ENCODE measurements around the gene ABCA9.
"Not testable (repeated sequence)": the region's sequence is repeated elsewhere in the genome, so short reads cannot be mapped to it uniquely, and the experiment has no call there.

ABCA9 gene

DNA sequence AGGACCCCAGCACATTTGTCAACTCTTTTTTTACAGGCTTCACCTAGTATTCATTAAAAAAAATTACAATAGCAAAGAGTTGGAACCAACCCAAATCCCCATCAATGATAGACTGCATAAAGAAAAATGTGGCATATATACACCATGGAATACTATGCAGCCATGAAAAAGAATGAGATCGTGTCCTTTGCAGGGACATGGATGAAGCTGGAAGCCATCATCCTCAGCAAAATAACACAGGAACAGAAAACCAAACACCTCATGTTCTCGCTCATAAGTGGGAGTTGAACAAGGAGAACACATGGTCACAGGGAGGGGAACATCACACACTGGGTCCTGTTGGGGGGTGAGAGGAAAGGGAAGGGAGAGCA lies 116.9 kb downstream of the ABCA9 start:
- not testable (repeated sequence) for H3K4me3 Mint-ChIP-seq; DNase-seq; ATAC-seq (replicated peaks); H3K27ac Mint-ChIP-seq; H3K9me3 Mint-ChIP-seq; H3K27me3 Mint-ChIP-seq; H3K36me3 Mint-ChIP-seq; H3K4me1 Mint-ChIP-seq

DNA sequence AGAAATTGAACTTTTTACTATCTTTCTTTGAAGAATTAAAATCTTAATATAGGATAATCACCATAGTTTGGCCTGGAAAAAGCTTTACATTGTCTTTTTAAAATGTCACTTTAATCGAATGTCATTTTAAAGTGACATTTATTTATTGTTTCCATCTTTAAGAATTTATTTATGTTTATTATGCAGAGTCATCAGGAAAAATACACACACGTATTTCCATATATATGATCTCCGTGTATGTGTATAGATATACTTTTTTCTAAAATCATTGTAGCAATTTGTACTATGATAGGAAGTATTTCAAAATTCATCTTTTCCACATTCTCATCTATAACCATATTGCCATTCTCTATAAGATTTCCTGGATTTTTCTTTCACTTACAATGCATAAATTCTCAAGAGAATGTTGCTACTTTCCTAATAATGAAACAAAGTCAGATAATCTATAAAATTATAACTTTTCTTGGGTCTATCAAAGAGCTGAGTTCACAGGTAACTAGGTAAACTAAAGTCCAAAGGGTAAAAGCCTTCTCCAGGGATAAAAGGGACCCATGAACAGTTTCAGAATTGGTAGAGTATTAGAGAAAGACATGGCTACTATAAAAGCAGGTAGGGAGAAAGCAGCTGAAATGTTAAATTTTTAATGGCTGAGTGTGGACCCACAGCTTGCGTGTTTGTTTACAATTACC lies 117.5 kb downstream of the ABCA9 start:
- DNase-seq (no peak), ATAC-seq (replicated peaks) (no peak)
- H3K4me1 Mint-ChIP-seq, result no peaks in the 10 kb centered on the region
- peaks cover 0 to 10% of the 10 kb centered on the region in 2 donors for H3K27me3 Mint-ChIP-seq
- no peaks in the 10 kb centered on the region for H3K36me3 Mint-ChIP-seq
- H3K4me3 Mint-ChIP-seq, result no peak overlapping the region
- peaks cover 3 to 5% of the 10 kb centered on the region in 2 donors for H3K9me3 Mint-ChIP-seq
- no peak overlapping the region for H3K27ac Mint-ChIP-seq

DNA sequence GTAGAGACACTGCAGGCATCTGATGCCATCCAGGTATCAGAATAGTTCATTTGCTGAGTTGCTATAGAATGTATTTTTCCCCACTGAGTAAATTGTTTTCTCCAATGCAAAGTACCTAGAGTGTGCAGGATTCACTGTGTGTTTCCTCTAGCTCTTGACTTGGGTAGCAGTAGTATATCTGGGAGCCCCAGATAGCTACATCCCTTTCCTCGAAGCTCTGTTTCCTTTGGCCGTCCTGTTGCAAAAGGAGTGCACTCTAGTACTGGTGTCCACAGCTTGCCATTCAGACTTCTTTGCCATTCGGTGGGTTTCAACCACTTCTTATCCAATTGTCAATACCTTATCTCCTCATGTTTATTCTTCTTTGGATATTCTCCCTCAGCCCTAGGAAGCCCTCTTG lies 118.3 kb downstream of the ABCA9 start:
- Mint-ChIP-seq H3K27ac (no peak overlapping the region), H3K9me3 (peaks cover 0 to 2% of the 10 kb centered on the region in 2 donors), H3K4me3 (no peak overlapping the region), H3K36me3 (no peaks in the 10 kb centered on the region), H3K4me1 (no peaks in the 10 kb centered on the region), H3K27me3 (peaks cover 0 to 10% of the 10 kb centered on the region in 2 donors)
- no peak for DNase-seq
- ATAC-seq (replicated peaks), result no peak

DNA sequence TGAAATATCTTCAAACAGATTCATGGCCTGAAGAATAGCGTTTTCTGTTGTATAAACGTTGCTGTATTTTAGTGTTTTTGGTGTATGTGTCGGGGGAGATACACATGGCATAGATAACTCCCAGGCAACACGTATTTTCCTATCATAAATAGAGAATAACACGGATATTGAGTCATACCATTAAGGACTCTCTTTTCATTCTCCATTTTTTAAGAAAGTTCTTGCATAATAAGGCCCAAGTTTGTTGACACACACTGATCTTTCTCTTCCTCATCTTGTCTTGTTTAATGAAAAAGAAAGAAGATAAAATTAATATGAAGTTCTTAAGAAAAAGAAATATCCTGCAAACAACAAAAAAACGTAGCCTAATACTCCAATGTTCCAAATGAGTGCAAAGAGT lies 119.0 kb downstream of the ABCA9 start:
- Mint-ChIP-seq H3K27me3 (peaks cover 0 to 10% of the 10 kb centered on the region in 2 donors), H3K27ac (no peak overlapping the region), H3K4me3 (no peak overlapping the region), H3K9me3 (peaks cover 0 to 2% of the 10 kb centered on the region in 2 donors), H3K4me1 (no peaks in the 10 kb centered on the region), H3K36me3 (no peaks in the 10 kb centered on the region)
- no peak for ATAC-seq (replicated peaks)
- DNase-seq, result no peak

DNA sequence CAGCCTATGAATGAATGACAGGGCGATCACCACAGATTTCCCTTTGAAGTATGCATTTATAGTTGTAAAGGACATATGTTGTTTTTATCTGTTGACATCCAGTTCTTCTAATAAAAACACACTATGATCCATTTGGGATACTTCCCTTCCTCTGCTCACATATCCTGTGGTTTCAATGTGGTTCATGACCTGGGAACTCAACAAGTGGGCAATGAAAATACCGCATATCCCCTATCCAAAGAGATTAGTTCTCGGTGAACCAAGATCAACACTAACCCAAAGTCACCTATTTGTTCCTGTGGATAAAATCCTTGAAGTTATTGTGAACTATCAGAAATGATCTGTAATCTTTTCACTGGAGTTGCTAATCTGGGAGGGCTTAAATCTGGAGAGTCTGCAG lies 121.5 kb downstream of the ABCA9 start:
- Mint-ChIP-seq H3K9me3 (peaks cover 0 to 2% of the 10 kb centered on the region in 2 donors), H3K27me3 (peaks cover 0 to 5% of the 10 kb centered on the region in 2 donors), H3K4me1 (no peaks in the 10 kb centered on the region), H3K4me3 (no peak overlapping the region), H3K36me3 (no peaks in the 10 kb centered on the region), H3K27ac (no peak overlapping the region)
- ATAC-seq (replicated peaks), result no peak
- no peak for DNase-seq

DNA sequence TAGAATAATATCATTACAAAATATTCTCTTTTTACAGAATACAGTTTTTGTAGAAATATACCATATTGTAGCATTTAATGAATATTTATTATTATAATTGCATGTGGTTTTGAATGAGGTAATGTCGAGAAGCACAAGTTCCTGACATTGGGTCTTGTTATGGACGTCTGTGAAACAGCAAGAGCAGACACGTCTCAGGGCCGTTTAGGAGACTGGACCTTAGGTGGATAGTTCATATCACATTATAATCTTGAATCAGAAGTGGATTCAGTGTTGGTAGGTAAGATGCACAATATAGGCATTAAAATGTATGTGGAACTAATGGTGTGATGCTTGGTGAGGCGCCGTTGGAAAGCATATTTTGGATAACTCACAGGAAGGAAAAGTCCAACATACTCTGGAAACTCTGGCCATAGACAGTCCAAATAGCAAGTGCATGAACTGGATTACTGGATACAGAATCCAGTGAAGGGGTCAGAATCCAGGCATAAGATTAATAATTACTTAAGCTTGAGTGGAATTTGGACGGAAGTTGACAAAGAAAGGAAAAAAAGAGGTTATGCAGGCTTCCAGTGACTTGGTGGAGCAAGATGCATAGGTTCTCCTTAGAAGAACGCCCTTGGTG lies 122.7 kb downstream of the ABCA9 start:
- H3K4me1 Mint-ChIP-seq, result no peaks in the 10 kb centered on the region
- H3K36me3 Mint-ChIP-seq, result no peaks in the 10 kb centered on the region
- ATAC-seq (replicated peaks) (no peak), DNase-seq (no peak)
- H3K4me3 Mint-ChIP-seq, result no peak overlapping the region
- H3K27ac Mint-ChIP-seq, result no peak overlapping the region
- H3K27me3 Mint-ChIP-seq, result no peaks in the 10 kb centered on the region
- H3K9me3 Mint-ChIP-seq, result no peaks in the 10 kb centered on the region

DNA sequence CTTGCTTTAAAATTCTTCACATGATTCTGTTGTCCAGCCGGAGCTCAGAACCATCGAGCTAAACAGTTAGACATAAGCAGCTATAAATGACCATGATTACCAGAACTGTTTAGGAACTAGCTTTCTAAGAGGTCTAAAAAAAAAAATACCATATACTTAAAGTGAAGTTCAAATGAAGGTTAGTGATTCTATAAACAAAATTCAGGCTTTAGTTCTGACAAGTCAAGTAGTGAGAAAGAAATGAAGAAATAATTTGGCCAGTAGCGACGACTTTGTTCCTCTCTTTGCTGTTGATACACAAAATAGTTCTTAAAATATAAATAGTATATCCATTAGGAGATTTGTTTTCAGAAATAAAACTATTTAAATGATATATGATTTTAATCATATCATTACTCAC lies 133.2 kb downstream of the ABCA9 start:
- Mint-ChIP-seq H3K36me3 (no peaks in the 10 kb centered on the region), H3K9me3 (no peaks in the 10 kb centered on the region), H3K27me3 (peaks cover 9 to 11% of the 10 kb centered on the region in 2 donors), H3K4me1 (no peaks in the 10 kb centered on the region), H3K27ac (no peak overlapping the region), H3K4me3 (no peak overlapping the region)
- DNase-seq, result no peak
- ATAC-seq (replicated peaks), result no peak

DNA sequence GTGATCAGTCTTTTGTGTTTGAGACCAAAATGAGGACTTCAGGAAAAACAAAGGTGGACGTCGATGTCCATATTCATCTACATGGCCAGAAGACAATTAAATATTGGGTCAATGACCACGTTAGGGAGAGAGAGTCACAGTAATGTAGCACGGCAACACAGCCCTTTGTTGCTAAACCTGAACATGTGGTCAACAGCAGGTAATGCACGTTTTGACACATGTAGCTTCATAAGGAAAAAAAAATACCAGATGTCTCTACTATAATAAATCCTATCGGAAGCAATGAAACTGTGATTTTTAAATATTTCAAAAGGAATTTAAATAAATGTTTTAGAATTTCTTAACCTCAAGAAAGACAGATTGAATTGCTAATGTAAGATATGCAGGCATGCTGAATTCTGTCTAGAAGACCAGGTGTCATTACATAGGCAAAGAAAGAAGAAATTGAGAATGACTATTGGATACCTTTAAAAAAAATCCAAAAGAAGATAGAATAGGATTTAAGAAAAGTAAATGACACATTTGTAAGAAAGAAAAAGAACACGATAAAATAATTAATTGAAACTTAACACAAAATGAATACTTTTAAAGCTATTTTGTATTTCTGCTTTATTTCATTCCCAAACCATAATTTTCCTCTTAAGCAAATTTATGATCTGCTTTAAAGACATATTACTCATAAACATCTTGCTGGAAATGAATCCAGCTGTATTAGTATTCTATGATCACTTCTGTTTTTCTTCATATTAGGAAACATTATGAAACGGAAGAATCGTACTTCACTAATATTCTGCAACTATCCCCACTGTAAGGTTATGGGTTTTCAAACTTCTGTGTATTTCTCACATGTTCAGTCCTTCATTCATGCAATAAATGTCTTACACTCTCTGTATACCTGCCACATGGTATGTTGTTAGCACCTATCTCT lies 135.7 kb downstream of the ABCA9 start:
- H3K4me3 Mint-ChIP-seq, result no peak overlapping the region
- H3K27ac Mint-ChIP-seq, result no peak overlapping the region
- ATAC-seq (replicated peaks) (no peak), DNase-seq (no peak)
- H3K36me3 Mint-ChIP-seq, result no peaks in the 10 kb centered on the region
- no peaks in the 10 kb centered on the region for H3K4me1 Mint-ChIP-seq
- peaks cover under 1% of the 10 kb centered on the region in 2 donors for H3K9me3 Mint-ChIP-seq
- peaks cover 3 to 7% of the 10 kb centered on the region in 2 donors for H3K27me3 Mint-ChIP-seq
